DMS153 (cell line): Measurements from ENCODE around the gene PTPRU.

Experiments used
- DNase-seq: peaks from one replicate; lab custom pipeline; 2025; lab: John Stamatoyannopoulos, UW

Gene PTPRU

DNA sequence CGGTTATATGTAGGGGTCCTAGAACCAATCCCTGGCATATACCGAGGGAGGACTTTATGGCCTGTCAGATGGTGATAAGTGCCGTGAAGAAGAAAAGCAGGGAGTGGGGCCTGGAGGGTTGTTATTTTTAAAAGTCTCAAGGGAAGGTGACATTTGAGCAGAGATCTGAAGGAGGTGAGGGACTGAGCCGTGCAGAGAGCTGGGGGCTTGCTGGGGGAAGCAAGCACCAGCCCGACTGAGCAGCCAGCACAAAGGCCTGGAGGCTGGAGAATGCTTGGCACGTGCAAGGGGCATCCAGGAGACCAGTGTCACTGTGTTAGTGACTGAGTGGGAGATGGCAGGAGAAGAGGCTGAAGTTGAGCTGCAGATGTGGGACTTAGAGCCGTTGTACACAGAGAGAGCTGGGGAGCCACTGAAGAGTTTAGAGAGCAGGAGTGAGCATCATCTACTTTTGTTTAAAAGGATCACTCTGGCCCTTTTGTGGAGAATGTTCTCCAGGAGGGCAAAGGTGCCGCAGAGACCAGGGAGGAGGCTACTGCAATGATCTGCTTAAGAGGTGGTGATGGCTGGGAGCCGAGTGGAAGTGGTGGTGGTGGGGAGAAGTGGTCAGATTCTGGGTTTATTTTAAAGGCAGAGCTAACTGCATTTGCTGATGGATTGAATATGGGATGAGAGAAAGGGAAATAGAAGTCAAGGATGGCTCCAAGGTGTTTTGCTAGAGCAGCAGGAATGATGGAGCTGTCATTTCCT is 31.2 kb downstream of the PTPRU start:
- DNase-seq = no peak

DNA sequence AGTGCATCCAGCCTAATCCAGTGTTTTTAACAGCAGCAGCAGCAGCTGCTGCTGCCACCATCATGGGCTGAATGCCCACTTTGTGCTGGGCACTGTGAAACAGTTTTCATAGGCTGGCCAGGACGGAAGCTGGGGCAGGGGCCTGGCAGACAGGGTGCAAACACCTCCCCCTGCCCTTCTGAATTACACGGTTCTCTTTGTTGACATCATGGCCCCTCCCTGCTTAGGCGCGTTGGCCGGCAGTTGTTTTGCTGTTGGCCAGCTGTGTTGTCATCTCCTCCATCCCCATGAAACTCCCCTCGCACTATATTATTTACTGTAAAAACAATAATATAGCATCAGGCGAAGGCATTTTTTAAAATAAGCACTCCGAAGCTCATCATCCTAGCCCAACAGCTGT is 33.1 kb downstream of the PTPRU start:
- DNase-seq = no peak

DNA sequence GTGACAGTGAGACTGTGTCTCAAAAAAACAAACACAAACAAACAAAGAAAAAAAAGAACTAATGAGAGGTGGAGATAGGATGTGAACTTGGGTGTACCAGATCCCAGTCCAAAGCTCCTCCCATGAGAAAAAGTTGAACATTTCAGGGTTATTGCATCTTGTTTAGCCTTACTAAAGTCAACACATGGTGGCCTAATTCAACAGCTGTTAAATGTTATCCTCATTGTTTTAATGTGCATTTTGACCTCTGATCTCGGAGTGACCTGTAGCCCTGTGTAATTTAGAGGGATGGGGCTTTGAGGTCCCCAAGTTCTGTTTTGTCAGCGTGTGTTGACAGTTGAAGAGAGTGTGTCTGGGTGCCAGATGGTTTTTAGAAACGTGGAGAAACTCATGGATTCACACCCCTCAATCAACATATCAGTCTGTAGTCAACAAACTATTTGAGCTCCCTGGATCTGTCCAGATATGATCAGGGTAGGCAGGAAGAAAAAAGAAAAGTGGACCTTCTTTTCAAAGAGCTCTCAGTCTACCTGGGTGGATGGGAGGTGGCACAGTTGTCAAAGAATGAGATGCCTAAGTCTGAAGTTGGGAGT is 34.7 kb downstream of the PTPRU start:
- DNase-seq = no peak

DNA sequence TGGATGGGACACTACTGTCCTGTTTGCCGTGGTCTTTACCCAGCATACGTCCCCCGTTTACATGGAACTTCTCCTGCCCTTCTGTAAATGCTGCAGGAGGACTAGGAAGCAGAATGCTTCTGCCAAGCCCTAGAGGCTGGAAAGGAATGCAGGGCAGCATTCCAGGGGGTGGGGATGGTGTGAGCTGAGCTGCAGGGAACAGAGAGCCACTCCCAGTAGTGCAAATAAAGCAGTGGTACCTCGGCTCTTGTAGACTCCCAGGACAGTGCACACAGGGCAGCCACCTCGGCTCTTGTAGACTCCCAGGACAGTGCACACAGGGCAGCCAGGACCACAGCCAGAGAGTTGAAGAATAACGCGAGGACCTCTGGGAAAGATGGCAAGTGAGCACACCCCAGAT is 35.4 kb downstream of the PTPRU start:
- DNase-seq = no peak

- no peak for DNase-seq
Measured at GRCh38 chr1:29272147-29272907, 36.0 kb downstream of the PTPRU start.

GRCh38 chr1:29275435-29275834 is 39.1 kb downstream of the PTPRU start:
- DNase-seq = no peak

DNA sequence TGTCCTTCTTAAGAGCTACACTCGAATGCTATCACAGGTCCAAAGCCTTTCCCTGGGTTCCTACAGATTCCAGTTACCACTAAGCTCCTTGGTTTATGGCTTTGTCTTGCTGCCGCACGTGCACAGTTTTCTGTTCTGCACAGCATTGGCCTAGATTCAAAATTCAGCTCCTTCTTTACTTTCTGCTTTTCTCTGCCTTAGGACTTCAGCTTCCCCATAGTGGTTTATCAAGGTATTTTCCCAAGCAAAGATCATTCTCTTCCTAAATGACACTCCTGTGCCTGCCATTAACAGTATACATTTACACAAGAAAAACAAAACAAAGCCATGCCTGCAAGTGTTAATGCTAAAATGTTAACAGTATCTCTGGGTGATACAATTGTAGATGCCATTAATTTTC is 41.8 kb downstream of the PTPRU start:
- no peak for DNase-seq

- no peak for DNase-seq
Measured at GRCh38 chr1:29279406-29279805, 43.1 kb downstream of the PTPRU start.

DNA sequence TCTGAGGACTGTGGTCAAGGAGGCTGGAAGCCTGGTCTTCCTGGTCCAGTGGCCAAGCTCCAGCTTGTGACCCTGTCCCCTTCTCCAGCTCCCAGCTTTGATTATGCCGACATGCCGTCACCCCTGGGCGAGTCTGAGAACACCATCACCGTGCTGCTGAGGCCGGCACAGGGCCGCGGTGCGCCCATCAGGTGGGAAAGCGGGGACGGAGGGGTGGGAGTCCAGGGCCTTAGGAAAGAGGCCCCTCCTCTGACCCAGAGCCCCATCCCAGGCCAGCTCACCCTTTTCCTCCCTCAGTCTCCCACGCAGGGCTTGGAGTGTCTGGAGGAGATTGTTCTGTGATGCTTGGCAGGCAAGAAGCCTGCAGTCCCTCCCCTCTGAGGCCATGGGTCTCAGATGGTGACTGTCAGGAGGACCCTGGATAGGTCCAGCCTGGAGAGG is 43.6 kb downstream of the PTPRU start:
- DNase-seq = no peak

DNA sequence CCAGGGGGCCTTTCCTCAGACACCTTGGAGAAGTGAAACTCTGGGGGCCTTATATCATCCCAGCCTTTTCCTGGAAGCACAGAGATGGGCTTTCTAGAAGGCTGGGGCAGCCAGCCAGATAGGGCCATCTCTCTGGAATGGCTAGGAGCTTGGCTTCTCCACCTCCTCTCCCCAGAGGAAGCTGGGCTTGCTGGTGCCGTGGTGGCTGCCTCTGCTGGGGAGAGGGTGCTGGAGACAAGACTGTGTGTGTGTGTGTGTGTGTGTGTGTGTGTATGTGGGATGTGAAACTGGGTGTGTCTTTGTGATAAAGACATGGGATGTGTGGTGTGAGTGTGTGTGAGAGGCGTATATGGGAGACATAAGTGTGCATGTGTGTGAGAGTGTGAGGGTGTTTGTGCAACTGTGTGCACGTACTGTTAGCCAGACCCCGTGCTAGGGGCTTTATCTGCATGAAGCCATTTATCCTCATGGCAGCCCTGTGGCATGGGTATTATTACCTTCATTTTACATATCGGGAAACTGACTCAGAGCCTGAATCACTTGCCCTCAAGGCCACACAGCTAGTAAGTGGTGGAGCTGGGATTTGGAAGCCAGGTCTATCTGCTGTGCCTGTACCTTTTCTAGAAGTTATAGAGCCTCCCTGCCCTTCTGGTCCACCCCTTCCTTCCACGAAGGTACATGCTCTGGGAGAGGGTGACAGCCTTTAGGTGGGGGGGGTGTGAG is 44.2 kb downstream of the PTPRU start:
- no peak for DNase-seq

GRCh38 chr1:29281571-29281970 is 45.2 kb downstream of the PTPRU start:
- DNase-seq = no peak

- DNase-seq = no peak
Measured at GRCh38 chr1:29282135-29282923, 46.0 kb downstream of the PTPRU start.

DNA sequence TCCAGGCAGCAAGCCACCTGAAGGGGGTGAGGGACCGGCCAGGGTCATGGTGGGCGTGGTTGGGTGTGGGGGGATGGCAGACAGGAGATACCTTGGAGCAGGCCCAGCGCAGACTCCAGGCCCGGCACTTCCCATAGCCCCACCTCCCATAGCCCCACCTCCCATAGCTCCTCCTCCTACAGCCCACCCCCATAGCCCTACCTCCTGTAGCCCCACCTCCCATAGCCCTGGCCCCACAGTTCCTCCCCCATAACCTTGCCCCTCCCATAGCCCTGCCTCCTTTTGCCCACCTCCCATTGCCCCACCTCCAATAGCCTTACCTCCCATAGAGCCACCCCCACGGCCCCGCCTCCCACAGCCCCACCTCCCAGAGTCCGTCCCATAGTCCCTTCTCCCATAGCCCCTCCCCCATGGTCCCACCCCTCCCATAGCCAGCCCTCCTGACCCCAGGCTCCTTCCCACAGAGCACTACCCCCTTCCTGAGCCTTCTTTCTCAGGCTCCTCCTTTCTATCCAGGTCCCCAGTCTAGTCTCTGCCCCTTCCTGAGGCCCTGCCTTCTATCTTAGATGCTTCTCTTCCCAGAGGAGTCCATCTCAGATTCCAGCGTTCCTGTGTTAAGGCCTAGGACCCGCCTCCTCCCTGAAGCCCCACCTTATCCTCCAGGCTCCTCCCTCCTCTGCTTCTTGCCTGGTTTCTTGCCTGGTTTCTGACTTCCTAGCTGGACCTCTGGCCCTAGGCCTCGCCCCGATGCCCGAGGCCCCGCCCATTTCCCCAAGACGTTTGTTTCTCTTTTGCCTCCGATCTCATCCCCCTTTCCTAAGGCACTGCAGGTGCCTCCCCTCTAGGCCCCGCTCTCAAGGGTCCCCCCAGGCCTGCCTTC is 46.8 kb downstream of the PTPRU start:
- peak; percentile 28 for DNase-seq

DNA sequence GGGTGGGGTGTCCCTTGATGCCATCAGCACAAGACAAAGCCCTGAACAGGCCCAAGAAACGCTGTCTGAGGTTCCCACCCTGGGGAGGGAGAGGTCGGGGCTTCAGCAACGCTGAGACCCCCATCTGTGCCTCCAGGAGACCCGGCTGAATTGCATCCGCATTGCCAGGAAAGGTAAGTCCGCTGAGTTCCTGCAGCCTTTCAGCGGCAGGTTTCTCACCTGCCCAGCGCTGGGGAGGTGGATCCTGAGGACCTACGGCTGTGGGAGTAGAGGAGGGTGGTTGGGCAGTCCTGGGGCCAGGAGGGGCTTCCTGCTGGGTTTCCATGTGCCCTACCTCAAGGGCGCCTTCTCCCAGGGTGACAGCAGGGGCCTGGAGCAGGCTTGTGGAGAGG is 47.5 kb downstream of the PTPRU start:
- no peak for DNase-seq

- no peak for DNase-seq
Measured at GRCh38 chr1:29284286-29284960, 48.1 kb downstream of the PTPRU start.

DNA sequence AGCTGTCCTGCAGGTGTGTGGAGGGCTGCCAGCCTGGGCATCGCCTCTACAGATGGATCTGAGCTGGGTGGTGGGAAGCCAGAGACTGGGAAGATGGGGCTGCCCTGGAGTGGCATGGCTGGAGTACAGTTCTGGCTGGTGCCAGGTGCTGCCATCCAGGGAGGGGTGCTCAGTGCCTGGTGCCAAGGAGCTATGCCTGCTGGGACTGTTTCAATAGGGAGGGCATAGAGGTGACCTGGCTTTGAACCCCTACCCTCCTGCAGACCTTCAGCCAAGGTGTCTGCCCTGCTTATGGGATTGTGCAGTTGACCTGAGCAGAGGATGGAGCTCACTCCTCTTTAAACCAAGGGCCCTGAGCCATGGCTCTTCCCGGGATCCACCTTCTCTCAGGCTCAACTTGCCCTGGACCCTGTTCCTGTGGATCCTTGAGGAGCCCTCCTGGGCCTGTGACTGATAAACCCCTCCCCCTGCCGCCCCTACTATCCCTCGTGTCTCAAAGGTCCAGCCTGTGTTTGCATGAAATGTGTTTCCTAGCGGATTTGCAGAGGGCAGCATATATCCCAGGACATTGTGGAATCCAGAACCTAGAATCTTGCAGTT is 48.7 kb downstream of the PTPRU start:
- no peak for DNase-seq

DNA sequence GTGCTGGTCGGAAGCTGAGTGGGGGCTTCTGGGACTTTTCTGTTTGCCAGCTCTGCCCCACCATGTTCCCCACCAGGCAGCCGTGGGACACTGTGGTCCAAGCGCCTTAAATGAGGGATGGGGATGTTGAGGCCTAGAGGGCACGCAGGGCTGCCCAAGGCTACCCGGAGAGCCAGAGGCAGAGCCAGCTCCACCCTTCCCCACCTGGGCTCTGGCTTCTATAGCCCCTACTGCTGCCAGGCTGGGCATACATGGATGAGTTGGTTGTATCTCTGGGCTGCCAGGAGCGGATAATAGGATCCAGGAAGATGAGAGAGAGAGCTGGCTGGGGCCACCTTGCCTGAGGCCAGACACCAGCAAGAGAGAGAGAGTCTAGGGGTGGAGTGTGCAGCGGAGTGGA is 49.4 kb downstream of the PTPRU start:
- DNase-seq = no peak

DNA sequence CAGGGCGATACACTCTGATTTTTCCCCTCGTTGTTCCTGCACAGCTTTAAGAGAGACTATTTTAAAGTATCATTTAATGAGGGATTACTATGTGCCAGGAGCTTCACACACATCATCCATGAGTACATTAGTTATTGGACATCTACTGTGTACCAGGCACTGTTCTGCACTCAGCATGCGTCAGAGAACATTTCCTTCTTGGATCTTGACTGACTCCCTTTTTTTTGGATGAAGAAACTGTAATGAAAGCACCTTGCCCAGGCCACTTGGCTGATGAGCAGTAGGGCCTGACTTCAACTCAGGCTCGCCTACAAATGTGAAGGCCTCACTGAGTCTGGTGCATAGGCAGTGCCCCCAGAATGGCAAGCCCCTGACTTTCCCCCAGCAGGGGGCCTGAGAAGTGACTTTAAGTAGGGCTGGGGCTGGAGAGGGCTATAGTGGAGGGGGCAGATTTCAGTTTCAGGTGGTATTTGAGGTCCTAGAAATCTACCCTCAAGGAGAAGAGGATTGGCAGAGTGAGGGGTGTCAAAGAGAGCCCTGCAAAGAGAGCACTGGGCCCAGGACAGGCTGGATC is 50.0 kb downstream of the PTPRU start:
- DNase-seq = no peak

DNA sequence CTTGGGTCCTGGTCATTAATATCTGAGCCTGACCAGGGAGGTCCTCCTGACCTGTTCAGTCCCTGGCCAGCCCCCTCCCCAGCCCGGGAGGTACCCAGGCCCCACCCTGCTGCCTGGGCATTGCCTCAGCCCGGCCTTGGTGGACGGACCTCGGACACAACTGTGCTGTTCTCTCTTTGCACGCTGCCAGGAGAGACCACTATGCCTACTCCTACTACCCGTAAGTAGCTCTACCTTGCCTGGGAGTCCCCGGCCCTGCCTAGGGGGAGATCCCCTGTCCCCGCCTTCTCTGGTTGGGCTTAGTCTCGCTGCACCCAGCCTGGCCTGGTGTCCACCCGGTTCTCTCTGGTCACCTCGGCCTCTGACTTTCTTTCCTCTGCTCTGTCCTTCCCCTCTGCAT is 53.2 kb downstream of the PTPRU start:
- DNase-seq = no peak
